C4-2B (cell line): ENCODE results near the gene OR4A15.

Source experiments
- H3K27ac ChIP-seq: fragments of 450-650 bp; 2 replicates; pipeline ENCODE4 v1.5.1; 2017
- ZFX ChIP-seq: fragments of 450-650 bp; IDR thresholded peaks from 2 replicates; pipeline ENCODE4 v1.6.1; 2017
- TF ChIP-seq, protein P1 (sequence below): fragments of 450-650 bp; conservative IDR thresholded peaks from 2 replicates; pipeline ENCODE4 v1.5.1; 2017; ENCODE audit warnings: mild to moderate bottlenecking

OR4A15 gene

GRCh38 chr11:55367674-55368073 is at the start of gene OR4A15:
Gene OR4A15 (plus strand): TSS chr11:55367974. CDS start chr11:55367974, 0 bp downstream.
- no peak within 1 kb of the TSS for H3K27ac ChIP-seq
- TF ChIP-seq, protein P1, sequence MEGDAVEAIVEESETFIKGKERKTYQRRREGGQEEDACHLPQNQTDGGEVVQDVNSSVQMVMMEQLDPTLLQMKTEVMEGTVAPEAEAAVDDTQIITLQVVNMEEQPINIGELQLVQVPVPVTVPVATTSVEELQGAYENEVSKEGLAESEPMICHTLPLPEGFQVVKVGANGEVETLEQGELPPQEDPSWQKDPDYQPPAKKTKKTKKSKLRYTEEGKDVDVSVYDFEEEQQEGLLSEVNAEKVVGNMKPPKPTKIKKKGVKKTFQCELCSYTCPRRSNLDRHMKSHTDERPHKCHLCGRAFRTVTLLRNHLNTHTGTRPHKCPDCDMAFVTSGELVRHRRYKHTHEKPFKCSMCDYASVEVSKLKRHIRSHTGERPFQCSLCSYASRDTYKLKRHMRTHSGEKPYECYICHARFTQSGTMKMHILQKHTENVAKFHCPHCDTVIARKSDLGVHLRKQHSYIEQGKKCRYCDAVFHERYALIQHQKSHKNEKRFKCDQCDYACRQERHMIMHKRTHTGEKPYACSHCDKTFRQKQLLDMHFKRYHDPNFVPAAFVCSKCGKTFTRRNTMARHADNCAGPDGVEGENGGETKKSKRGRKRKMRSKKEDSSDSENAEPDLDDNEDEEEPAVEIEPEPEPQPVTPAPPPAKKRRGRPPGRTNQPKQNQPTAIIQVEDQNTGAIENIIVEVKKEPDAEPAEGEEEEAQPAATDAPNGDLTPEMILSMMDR, result no peak
- TF ChIP-seq ZFX, result no peak

DNA sequence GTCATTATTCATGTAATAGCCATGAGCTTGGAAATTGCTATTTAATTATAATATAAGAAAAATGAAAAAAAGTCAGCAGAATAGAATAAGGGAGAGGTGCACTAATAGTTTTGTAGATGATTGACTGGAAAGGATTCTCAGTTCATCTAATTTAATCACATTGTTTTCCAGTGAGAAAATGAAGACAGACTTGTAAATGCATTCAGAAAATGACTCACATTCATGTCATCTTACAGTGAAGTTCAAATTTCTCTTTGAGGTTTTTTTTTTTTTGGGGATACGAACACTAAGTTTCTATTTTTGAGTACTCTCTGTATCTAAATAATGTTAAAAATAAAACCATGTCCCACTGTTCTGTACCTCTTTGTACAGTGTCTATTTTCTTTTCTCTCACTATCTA is 43.3 kb upstream of the OR4A15 start:
- H3K27ac ChIP-seq, result no peak overlapping the region
- no peak for TF ChIP-seq ZFX
- TF ChIP-seq, protein P1, result no peak

DNA sequence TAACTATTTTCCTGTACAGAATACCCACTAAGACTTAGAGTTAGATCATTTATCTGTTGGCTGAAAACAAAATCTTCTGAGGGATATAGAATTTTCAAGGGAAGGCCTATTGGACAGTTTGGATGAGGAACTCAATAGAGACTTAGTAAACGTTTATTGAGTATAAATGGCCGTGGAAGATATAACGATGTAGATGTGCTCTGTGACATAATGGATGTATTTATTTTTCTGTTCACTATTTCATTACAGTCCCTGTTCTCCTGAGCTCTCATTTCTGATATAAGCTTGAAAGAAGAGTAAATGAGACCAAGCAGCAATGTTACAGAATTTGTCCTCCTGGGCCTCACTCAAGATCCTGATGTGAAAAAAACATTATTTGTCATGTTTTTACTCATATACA is 24.9 kb upstream of the OR4A15 start, which contains the start of gene OR4A16:
OR4A16 (plus strand) TSS at position 301 of the 400 bp plus-strand sequence; CDS start at position 301, 0 bp downstream.
- no peak for TF ChIP-seq ZFX
- TF ChIP-seq, protein P1, result no peak
- H3K27ac ChIP-seq, result no peak within 1 kb of the TSS

DNA sequence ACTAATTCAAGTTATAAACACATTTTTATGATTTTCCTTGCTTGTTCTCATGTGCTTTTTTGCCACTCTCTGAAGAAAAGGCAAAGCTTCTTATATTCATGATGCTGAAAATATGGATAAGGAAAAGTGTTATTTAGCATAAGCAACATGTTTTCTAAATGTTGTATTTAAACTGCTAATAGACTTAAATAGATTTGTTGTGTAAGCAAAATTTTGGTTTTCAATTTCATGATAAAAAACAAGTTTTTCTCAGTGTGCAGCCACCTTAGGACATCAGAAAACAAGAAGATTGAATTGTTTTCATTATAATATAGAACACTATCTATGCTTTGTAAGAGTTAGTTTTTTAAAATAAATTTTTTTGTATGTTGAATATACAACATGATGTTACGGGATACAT is 22.5 kb upstream of the OR4A15 start:
- H3K27ac ChIP-seq, result no peak overlapping the region
- no peak for TF ChIP-seq ZFX

DNA sequence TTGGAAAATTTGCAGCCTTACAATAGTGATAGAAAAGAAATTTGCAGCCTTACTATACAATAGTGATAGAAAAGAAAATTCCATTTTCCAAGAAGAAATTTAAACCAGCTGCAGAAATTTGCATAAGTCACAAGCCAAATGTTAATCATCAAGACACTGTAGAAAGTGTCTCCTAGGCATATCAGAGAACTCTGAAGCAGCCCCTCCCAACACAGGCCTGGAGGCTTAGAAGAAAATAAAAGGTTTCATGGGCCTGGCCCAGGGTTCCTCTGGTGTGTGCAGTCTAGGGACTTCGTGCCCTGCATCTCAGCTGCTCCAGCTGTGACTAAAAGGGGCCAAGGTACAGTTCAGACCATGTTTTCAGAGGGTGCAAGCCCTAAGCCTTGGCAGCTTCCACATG is 18.7 kb upstream of the OR4A15 start:
- TF ChIP-seq, protein P1, result no peak
- no peak for TF ChIP-seq ZFX

GRCh38 chr11:55357560-55358184 is 10.1 kb upstream of the OR4A15 start:
- TF ChIP-seq, protein P1, result peak; percentile 82
- no peak for TF ChIP-seq ZFX
- H3K27ac ChIP-seq, result no peak overlapping the region

More for the DNA sequence above, 18.7 kb upstream of the OR4A15 start:
- no peak overlapping the region for H3K27ac ChIP-seq

- no peak for TF ChIP-seq ZFX
- TF ChIP-seq, protein P1, result no peak
- H3K27ac ChIP-seq, result no peak overlapping the region
Observed at GRCh38 chr11:55401011-55401410, 33.2 kb downstream of the OR4A15 start.
